Measurements from ENCODE around the gene SELP. TPM values are rescaled to one million over a fixed set of nuclear protein-coding genes. Genes with fewer than 3 reads are reported as not detected.
A peak's percentile ranks its signal among the peaks of the same experiment; 100 is the strongest.
"Not testable (repeated sequence)": the region's sequence is repeated elsewhere in the genome, so short reads cannot be mapped to it uniquely, and the experiment has no call there.

The SELP gene
- total RNA-seq, 2 experiments from 2014 or later = not detected

- BruUV-seq (replicated peaks) = no TSS peak
- H3K4me2 ChIP-seq (ENCODE audit: low read length) = no peak overlapping the region
These were observed 40.9 kb upstream of the SELP start for GRCh38 chr1:169670836-169671235.

GRCh38 chr1:169670244-169670643, 40.3 kb upstream of the SELP start:
- POLR2A ChIA-PET = interaction anchor here (0.6 to 0.7 kb wide), 2 partner anchors 26 to 163 kb away, joined by 3 to 4 read pairs; no protein-coding TSS in a partner anchor
- H3K9me2 ChIP-seq (ENCODE audit: insufficient read depth, low read length); H3K27ac ChIP-seq (ENCODE audit: low read depth, low read length, poor library complexity, severe bottlenecking); H3K4me2 ChIP-seq (ENCODE audit: low read length); H3K4me1 ChIP-seq (ENCODE audit: insufficient read depth, low read length, poor library complexity, severe bottlenecking); H3K36me3 ChIP-seq (ENCODE audit: insufficient read depth, low read length); H3K79me2 ChIP-seq (ENCODE audit: insufficient read depth, low read depth, low read length); CTCF ChIA-PET (ENCODE audit: unreplicated experiment); H4K20me1 ChIP-seq (ENCODE audit: insufficient read depth, low read length); DNase-seq (ENCODE audit: low spot score); H3K4me3 ChIP-seq (ENCODE audit: low read depth, low read length, poor library complexity, severe bottlenecking); BruUV-seq (replicated peaks); intact Hi-C loops (cut with micrococcal nuclease; ENCODE audit: unreplicated experiment); H2AFZ ChIP-seq (ENCODE audit: low read length); H3K9me3 ChIP-seq (ENCODE audit: low read length): not testable (repeated sequence)

More at GRCh38 chr1:169670836-169671235, 40.9 kb upstream of the SELP start:
- CTCF ChIA-PET (ENCODE audit: unreplicated experiment) = no interaction called here
- no peaks in the 10 kb centered on the region for H4K20me1 ChIP-seq (ENCODE audit: insufficient read depth, low read length)
- no peak overlapping the region for H3K4me3 ChIP-seq (ENCODE audit: low read depth, low read length, poor library complexity, severe bottlenecking)
- no peaks in the 10 kb centered on the region for H3K36me3 ChIP-seq (ENCODE audit: insufficient read depth, low read length)
- no peaks in the 10 kb centered on the region for H3K79me2 ChIP-seq (ENCODE audit: insufficient read depth, low read depth, low read length)
- H3K4me1 ChIP-seq (ENCODE audit: insufficient read depth, low read length, poor library complexity, severe bottlenecking) = peaks cover 1% of the 10 kb centered on the region
- POLR2A ChIA-PET = interaction anchor here (0.6 to 0.7 kb wide), 2 partner anchors 9 to 26 kb away, joined by 3 read pairs; no protein-coding TSS in a partner anchor
- DNase-seq (ENCODE audit: low spot score) = no peak
- H3K9me2 ChIP-seq (ENCODE audit: insufficient read depth, low read length) = no peaks in the 10 kb centered on the region
- intact Hi-C loops (cut with micrococcal nuclease; ENCODE audit: unreplicated experiment) = no loop called here
- H2AFZ ChIP-seq (ENCODE audit: low read length) = no peak overlapping the region
- no peak overlapping the region for H3K27ac ChIP-seq (ENCODE audit: low read depth, low read length, poor library complexity, severe bottlenecking)
- TF ChIP-seq EZH2phosphoT487 (IDR thresholded peaks at IDR 0.05; ENCODE audit: borderline replicate concordance, low read depth, low read length) = no peak
- no peak for TF ChIP-seq CTCF (conservative IDR thresholded peaks at IDR 0.05; ENCODE audit: low read length)
- H3K9me3 ChIP-seq (ENCODE audit: low read length) = no peaks in the 10 kb centered on the region

GRCh38 chr1:169667699-169668596, 38.0 kb upstream of the SELP start:
- H3K27ac ChIP-seq (ENCODE audit: low read depth, low read length, poor library complexity, severe bottlenecking); POLR2A ChIA-PET; CTCF ChIA-PET (ENCODE audit: unreplicated experiment); H3K79me2 ChIP-seq (ENCODE audit: insufficient read depth, low read depth, low read length); DNase-seq (ENCODE audit: low spot score); BruUV-seq (replicated peaks); H3K4me1 ChIP-seq (ENCODE audit: insufficient read depth, low read length, poor library complexity, severe bottlenecking); H3K9me3 ChIP-seq (ENCODE audit: low read length); H3K4me3 ChIP-seq (ENCODE audit: low read depth, low read length, poor library complexity, severe bottlenecking); intact Hi-C loops (cut with micrococcal nuclease; ENCODE audit: unreplicated experiment); H3K9me2 ChIP-seq (ENCODE audit: insufficient read depth, low read length); H4K20me1 ChIP-seq (ENCODE audit: insufficient read depth, low read length); H3K4me2 ChIP-seq (ENCODE audit: low read length); H3K36me3 ChIP-seq (ENCODE audit: insufficient read depth, low read length): not testable (repeated sequence)
- peak overlapping the region; percentile 68 for H2AFZ ChIP-seq (ENCODE audit: low read length)

GRCh38 chr1:169667227-169667639, 37.3 kb upstream of the SELP start:
- H3K4me2 ChIP-seq (ENCODE audit: low read length); H3K9me3 ChIP-seq (ENCODE audit: low read length); H3K36me3 ChIP-seq (ENCODE audit: insufficient read depth, low read length); H3K9me2 ChIP-seq (ENCODE audit: insufficient read depth, low read length); H3K27ac ChIP-seq (ENCODE audit: low read depth, low read length, poor library complexity, severe bottlenecking); BruUV-seq (replicated peaks); intact Hi-C loops (cut with micrococcal nuclease; ENCODE audit: unreplicated experiment); POLR2A ChIA-PET; CTCF ChIA-PET (ENCODE audit: unreplicated experiment); DNase-seq (ENCODE audit: low spot score); H4K20me1 ChIP-seq (ENCODE audit: insufficient read depth, low read length); H3K79me2 ChIP-seq (ENCODE audit: insufficient read depth, low read depth, low read length); H3K4me3 ChIP-seq (ENCODE audit: low read depth, low read length, poor library complexity, severe bottlenecking); H3K4me1 ChIP-seq (ENCODE audit: insufficient read depth, low read length, poor library complexity, severe bottlenecking): not testable (repeated sequence)
- peak overlapping the region; percentile 68 for H2AFZ ChIP-seq (ENCODE audit: low read length)

GRCh38 chr1:169662680-169663079, 32.8 kb upstream of the SELP start:
- CTCF ChIA-PET (ENCODE audit: unreplicated experiment); H3K9me3 ChIP-seq (ENCODE audit: low read length); H3K9me2 ChIP-seq (ENCODE audit: insufficient read depth, low read length); H4K20me1 ChIP-seq (ENCODE audit: insufficient read depth, low read length); POLR2A ChIA-PET; H3K4me1 ChIP-seq (ENCODE audit: insufficient read depth, low read length, poor library complexity, severe bottlenecking); BruUV-seq (replicated peaks); H3K79me2 ChIP-seq (ENCODE audit: insufficient read depth, low read depth, low read length); H3K4me3 ChIP-seq (ENCODE audit: low read depth, low read length, poor library complexity, severe bottlenecking); DNase-seq (ENCODE audit: low spot score); H3K27ac ChIP-seq (ENCODE audit: low read depth, low read length, poor library complexity, severe bottlenecking); intact Hi-C loops (cut with micrococcal nuclease; ENCODE audit: unreplicated experiment); H3K36me3 ChIP-seq (ENCODE audit: insufficient read depth, low read length); H3K4me2 ChIP-seq (ENCODE audit: low read length); H2AFZ ChIP-seq (ENCODE audit: low read length): not testable (repeated sequence)

All from OCI-LY7 (cell line).